DMS114 treated with DMSO at 0.1 percent for 48 hours (cell line): ENCODE measurements around the gene DOCK8.

Source experiments
- DNase-seq: peaks from one replicate; lab custom pipeline; 2025; ENCODE audit not compliant: unreplicated experiment; lab: John Stamatoyannopoulos, UW

DOCK8 gene

DNA sequence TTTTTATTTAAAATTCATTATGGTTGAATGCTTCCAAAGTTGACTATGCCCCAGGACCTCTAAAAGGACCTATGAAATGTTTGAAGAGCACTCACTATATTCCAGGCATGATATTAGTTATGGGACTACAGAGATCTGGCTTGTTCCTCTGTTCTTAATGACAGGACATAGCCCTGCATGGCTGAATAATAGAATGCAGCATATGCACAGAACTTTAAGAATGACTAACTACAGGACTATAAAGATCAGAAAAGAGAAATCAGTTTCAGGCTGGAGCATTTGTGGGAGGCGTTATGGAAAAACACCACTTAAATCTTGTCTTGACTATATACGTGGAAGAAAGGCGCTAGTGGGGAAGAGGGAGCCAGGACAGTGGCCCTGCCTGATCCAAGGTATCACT, 239.2 kb downstream of the DOCK8 start:
- no peak for DNase-seq

DNA sequence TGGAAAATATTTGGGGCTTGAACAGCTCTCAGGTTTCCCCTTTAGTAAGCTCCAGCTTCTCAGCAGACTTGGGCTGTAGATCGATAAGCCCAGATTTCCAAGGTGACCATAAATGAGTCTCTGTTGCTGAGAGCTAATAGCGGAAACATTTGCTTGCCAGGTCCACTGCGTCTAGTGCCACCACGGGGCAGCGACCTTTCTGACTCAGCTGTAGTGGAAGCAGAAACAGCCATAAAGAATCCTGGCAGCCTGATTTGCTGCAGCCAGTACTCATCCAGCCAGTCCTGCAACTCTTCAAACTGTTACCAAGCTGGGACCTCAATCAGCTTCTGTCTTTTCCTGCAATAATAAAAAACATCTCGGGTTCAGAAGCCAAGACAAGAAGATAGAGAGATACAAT, 241.7 kb downstream of the DOCK8 start:
- DNase-seq: no peak

DNA sequence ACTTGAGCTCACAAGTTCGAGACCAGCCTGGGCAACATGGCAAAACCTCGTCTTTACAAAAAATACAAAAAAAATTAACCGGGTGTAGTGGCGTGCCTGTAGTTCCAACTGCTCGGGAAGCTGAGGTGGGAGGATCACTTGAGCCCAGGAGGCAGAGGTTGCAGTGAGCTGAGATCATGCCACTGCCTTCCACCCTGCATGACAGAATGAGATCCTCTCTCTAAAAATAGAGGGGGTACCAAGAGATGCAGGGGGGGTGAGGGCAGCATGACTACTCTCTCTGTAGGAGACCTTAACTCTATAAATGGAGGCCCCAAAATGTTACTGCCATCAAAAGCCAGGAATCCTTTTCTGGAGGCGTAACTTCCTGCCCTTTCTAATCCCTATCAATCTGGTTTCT, 243.9 kb downstream of the DOCK8 start:
- DNase-seq: no peak

DNA sequence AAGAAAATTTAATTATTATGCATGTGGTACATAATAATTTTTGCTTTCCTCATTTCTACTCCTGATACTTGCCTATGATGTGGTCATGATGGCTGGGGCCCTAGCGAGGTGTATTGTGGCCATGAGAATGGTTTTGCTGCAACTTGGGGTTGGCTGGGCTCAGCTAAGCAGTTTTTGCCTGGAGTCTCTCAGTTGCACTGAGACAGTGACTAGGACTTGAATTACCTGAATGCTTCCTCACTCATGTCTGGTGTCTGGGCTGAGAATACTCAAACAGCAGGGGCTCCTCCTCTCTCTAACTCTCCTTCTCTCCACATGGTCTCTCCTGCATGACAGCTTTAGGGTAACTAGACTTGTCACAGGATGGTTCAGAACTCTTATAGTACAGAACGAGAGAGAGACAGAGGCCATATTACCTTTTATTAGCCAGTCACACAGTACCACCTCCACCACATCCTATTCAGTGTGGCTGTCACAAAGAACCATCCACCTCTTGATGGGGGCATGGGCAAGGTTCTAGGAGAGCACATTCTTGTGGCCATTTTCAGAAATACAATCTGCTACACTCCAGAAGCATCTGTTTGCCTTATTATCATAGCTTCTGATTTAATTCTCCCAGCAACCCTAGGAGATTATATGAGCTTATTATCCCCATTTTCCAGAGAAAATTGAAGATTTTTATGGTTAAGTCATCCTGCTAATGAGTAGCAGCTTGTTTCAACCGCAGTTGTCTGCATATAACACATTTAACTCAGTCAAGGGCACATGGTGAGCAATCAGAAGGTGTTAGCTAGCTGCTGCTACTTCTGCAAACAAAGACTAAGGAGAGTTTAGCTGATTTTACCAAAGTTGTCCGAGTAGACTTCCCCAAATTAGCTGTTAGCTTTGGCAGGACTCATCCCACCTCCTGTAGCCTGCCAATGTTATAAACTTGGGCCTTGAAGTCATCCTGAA, 245.1 kb downstream of the DOCK8 start:
- DNase-seq: no peak

DNA sequence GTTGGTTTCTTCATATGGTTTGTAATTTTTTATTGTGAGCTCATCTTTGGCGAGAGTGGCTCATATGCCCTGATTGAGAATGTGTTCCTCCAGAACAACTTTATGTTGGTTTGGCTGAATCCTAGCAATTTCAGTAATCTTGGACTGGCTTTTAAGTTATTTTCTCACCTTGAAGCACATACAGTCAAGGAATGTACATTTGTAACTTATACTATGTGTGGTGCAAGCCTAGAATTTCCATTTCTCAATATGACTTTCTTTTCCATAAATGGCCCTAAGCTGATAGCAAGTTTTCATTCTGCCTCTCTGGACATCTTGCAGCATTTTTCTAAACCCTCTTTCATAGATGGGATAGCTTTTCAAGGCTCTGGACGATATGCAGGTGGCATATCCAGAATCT, 247.5 kb downstream of the DOCK8 start:
- DNase-seq: no peak

DNA sequence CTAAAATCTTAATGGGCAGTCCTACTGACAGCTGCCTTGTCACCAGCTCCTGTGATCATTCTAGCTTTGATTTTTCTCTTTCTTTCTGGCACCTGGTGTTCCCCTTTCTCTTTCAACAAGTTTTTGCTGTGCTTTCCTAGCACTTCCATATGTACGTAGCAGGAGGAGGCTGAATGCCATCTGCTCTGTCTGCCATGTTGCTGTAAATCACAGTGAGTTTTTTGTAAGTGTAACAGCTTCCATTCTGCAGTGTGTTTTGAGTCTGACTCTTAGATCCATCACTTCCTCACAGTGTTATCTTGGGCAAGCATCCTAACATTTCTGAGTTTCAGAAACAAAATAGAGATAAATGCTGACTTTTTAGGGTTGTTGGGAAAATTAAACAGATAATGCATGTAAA, 247.9 kb downstream of the DOCK8 start:
- no peak for DNase-seq

DNA sequence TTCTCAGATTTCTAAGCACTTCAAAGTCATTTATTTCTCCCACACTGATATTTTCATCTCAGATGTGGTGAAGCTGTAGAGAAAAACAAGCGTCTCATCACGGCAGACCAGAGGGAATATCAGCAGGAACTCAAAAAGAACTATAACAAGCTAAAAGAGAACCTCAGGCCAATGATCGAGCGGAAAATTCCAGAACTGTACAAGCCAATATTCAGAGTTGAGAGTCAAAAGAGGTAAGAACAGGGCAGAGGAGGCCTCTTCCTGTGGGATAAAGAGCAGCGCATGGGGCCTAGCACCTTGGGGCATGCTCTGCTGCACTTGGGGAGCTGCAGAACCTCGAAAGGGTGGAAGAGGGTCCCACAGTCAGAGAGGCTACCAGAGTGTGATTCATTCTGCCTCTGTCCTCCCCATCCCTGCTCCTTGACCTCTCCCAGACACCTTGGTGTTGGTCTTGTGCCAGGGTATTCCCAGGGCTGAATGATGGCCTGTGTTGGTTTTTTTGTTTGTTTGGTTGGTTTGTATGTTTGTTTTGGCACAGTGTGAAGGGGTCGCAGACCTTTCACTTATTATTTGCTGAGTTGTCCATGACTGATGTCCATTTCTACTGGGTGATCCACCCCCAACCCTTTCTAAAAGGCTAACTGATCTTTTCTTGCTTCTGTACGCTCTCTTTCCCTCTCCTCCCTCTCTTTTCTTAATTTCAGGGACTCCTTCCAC, 248.9 kb downstream of the DOCK8 start:
- DNase-seq: no peak

DNA sequence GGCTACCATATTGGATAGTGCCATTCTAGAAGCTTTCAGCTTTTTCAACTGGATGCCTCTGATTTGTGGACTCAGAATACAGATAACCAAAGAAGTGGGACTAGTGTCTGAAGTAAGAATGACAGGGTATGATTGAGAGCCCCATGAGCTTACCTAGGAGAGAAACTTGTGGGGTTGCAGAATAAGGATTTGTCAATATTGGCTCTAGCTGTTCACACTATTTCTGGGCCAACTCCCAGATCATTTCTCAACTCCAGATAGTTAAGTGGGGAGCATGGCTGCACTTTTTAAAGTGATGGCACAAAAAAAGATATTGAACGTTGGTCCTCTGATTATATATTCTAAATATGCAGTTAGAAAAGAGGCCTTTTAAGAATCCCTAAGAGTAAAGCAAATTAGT, 252.1 kb downstream of the DOCK8 start:
- no peak for DNase-seq

DNA sequence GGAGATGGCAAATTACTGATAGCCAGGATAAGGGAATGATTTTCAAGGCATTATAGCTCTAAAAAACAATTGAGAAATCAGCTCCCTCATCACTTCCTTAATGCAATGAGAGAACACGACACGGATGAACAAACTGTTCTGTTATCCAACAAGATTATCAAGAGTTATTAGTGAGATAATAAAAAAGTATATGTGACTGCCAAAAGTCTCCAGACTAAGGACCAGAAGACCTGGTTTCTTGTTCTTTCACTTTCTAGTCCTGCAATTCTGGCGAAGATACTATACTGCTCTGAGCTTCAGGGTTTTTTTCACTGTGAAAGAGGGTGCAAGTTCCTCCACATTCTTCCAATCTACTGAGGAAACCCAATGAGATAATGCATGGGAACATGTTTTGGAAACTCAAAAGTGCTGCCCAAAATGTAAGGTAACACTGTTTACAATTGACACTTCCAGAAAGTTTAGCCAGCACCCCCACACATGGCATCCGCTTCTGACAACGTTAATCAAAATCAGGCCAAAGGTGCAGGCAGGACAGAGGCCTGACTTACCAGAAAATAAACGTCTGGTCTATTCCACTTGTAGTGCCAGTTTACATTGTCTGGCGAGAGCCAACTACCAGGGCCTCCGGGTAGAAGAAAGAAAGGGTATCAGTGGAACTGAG, 254.2 kb downstream of the DOCK8 start:
- no peak for DNase-seq

DNA sequence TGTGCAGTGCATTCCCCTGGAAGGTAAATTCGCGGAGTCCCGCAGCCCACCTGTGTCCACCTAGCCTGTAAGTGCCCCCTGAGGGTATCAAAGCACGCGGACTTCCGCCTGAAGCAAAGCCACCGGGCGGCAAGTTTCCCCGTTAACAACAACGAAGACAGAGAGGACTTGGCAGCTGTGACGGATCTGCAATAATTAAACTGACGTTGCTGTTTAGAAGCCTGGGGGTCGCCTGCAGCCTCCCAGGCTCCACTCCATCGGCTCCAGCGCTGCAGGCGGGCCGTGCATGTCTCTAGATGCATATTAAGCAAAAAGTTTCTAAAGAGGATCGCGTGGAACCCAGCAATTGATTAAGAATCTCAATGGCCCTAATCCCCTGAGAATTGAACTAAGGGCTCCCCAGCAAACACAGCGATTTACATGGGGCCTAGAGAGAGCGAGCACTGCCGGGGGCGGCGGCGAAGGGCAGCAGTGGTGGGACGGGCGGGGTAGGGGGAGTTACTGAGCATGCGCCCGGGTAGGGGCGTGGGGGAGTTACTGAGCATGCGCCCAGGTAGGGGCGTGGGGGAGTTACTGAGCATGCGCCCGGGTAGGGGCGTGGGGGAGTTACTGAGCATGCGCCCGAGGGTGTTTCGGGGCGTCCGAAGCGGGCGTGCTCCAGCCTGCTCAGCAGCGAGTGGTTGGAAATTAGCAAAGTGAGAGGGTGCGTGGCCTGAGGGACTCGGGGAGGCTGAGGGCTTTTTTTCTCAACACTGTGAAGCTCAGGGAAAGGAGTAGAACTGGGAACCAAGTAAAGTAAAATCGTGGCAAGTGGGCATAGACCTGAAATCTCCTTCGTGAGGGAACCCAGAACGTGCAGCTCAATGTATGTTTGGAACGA, 255.2 kb downstream of the DOCK8 start:
- peak; percentile 62 for DNase-seq

DNA sequence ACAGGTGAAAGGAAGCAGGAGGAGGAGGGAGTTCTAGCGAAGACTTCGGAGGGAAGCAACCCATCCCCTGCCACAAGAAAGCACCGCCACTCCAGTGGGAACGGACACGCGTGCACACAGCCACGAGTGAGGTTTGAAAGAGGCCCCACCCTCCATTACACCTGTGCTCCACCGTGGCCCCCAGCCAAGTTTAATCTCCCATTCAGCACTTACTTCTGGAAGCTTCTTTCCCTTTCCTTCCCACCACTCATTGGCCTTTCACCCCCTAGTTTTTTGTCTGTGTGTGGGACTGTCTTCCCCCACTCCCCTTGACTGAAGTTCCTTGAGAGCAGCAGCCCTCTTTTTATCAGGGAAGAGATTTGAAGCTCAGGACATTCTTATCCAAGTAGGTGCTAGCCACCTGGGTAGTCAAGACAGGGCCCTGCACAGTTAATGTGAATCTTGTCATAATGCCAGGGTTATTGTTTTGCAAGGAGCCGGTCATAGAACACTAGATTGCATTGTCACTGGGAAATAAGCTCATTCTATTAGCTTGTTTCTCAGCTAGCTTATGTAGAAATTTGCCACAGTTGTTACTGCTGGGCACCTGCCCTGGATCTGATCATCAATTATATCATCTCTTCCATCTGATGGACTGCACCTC, 256.0 kb downstream of the DOCK8 start:
- DNase-seq: no peak

DNA sequence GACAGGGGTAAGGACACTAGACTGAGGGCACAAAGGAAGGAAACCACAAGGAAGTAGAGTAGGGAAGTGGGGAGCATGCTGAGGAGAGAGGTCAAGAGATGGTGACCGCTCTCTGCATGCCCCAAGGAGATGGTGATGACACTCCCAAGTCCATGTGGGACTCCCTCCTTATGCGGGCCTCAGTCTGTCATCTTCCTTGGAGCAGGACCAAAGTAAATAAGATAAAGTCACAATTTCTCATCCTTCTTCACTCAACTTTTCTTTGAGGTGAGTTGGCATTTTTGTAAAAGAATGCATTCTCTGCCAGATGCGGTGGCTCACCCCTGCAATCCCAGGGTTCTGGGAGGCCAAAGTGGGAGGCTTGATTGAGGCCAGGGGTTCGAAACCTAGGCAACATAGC, 256.7 kb downstream of the DOCK8 start:
- DNase-seq: no peak

DNA sequence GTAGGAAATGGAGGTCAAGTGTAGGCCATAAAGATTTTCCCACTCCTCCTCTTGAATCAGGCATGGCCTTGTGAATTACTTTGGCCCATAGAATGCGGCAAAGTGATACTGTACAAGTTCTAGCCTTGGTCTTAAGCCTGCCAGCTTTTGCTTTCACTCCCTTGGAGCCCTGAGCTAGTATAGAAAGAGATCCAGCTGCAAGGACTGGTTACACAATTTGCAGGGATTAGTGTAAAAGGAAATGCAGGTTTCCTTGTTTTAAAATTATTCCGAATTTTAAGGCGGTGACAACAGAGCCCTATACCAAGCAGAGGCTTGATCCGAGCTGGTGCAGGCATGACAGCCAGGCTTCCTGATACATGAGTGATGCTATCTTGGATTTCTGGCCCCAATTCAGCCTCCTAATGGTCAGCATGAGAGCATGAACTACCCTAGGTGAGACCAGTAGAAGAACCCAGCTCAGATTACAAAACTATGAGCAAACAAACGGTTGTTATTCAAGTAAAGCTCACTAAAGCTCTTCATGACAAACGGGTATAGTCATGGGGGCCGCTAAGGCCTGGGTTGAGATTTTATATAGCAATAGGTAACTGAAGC, 257.9 kb downstream of the DOCK8 start:
- DNase-seq: no peak

DNA sequence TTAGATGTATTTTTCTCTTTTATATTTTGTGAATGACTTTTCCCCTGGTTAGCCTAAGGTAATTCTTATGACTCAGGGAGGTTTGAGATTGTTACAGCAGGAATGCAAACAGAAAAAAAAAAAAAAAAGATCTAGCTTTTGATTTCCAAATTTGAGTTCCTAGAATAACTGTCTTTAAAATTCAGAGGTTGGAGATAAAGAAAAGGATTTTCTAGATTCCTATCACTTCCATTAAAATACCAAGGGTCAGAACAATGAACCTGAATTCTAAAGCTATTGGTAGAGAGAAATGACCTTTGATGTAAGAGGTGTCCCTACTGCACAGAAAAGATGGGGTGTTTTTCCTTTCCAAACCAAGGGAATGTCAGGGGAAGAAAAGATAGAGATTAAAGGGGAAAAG, 262.5 kb downstream of the DOCK8 start:
- DNase-seq: no peak

DNA sequence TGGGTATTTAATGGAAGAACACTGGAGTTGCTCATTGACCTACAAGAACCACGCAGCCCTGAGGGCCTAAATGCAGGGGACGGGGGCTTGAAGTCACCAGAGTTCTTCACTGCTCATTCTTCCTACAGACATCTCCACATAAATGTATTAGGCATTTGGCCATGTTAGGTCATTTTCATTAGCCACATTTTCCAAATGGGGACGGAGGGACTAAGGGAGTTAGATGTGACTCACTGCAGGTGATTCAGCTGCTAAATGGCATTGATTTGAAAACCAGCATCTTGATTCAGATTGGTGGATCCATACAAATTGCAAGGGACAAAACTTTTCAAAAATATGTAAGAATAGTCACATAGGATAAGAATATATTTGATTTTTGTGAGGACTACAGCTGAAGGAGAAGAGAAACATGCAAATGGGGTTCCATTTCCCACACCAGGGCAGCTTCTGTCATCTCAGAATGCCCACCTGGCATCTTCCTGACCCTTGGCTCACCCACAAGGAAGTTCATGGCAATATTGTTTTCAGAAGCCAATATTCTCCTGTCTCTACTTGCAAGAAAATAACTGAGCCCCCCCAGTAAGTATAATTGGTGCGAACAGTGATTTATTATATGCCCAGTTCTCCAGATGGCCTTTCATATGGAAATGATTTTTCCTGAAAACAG, 264.8 kb downstream of the DOCK8 start:
- DNase-seq: no peak

DNA sequence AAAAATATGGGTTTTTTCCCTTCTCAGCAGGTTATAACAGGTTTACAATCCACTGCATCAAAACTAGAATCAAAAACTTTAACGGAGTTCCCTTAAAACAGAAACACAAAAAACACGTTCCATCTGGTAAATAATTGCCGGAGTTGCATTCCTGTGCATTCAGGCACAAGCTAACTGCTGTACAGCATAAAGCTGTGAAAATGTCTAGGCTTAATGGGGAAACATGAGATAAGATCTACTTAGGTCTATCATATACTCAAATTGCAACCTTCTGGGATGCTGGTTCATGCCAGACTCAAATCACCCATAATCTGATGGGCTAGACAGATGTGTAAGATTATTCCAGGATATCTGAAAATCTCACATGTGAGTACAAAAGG, 265.3 kb downstream of the DOCK8 start:
- DNase-seq: no peak

DNA sequence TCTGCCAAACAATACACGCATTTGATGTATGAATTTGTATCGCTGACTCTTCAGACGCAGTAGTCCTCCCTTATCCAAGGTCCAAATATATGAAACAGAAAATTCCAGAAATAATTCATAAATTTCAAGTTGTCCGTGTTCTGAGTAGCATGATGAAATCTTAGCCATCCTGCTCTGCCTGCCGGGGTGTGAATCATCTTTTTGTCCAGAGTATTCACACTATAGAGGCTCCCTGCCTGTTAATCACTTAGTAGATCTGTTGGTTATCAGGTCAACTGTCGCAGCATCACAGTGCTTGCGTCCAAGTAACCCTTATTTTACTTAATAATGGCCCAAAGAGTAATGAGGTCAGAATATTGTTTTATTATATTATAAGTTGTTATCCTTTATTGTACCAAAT, 268.1 kb downstream of the DOCK8 start:
- no peak for DNase-seq

DNA sequence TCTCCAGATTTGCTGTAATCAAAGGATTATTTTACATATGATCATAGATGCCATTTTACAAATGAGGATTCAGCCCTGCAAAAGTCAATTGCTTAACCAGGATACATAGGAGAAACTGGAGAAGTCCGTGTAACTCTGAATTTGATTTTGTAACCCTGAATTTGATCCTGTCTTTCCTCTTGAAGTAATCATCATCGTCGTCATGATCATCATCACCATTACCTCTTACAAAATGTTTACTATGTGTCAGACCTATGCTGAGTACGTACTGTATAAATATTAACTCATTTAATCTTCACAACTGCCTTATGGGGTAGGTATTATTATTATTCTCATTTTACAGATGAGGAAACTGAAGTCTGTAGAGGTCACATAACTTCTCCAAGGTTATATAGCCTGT, 271.5 kb downstream of the DOCK8 start:
- no peak for DNase-seq

DNA sequence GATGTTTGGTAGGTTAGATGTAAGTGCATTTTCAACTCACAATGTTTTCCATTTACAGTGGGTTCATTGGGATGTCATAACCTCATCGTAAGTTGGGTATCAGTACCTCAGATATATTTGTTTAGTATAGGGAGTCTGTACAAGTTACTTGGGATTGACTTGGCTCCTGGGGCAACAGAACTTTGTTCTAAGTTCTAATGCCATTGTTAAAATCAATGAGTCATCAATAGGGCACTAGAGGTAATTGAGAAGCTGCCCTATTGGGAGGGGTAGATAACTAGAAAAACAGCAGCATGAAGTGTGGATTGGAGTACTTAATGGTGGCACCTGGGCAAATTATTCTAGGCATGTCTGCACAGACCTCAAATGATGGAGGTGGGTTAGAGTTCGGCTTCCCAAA, 272.8 kb downstream of the DOCK8 start:
- DNase-seq: no peak

DNA sequence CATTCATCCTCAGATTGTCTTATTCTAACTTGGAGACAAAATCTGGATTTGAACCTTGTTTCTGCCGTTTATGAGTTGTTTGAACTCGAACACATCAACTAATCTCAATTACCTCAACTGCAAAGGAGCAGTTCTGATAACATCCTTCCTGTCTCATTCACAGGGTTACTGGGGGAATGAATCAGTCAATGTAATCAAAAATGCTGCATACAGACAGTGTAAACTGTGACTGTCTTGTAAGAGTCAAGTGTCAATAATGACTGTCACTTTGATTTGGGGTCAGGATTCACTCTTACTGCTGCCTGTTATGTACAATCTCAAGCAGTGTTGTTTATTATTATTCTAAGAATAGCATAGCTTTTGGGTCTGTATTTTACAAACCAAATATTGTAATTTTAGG, 273.8 kb downstream of the DOCK8 start:
- DNase-seq: no peak
